Esophagus muscularis mucosa (tissue), 3 donors: ENCODE measurements around the gene F8A3.

ENCODE experiments used
- POLR2A ChIP-seq: fragments of 450-650 bp; IDR thresholded peaks from one replicate; pipeline ENCODE4 v1.6.1; 2017; ENCODE audit warnings: antibody characterized with exemption, moderate library complexity, mild to moderate bottlenecking, low read depth
- TF ChIP-seq, protein P1 (sequence below), 3 experiments: fragments of 200-600 bp in 2 of 3; fragments of 450-650 bp in 1 of 3; sonication (generic) in 2 of 3; IDR thresholded peaks; one replicate each; pipeline ENCODE4 v1.5.1; 2017 to 2019; ENCODE audit warnings: antibody characterized with exemption in 3 of 3, mild to moderate bottlenecking in 2 of 3, moderate library complexity in 1 of 3

DNA sequence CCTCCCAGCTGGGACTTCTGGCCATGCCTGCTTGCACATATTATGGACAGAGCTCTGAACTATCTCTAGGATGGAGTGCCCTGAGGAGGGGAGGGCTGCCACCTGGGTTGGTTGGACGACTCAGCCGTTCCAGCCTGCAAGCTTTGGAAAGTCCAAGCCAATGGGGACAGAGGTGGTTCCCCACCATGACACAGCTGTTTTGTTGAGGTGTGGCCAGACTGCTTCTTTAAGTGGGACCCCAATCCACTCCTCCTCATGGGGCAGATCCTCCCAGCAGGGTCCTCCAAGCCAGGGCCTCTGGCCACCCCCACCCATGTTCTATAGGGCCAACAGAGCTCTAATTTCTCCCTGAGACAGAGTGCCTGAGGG lies 22.7 kb downstream of the F8A3 start:
- TF ChIP-seq, protein P1, sequence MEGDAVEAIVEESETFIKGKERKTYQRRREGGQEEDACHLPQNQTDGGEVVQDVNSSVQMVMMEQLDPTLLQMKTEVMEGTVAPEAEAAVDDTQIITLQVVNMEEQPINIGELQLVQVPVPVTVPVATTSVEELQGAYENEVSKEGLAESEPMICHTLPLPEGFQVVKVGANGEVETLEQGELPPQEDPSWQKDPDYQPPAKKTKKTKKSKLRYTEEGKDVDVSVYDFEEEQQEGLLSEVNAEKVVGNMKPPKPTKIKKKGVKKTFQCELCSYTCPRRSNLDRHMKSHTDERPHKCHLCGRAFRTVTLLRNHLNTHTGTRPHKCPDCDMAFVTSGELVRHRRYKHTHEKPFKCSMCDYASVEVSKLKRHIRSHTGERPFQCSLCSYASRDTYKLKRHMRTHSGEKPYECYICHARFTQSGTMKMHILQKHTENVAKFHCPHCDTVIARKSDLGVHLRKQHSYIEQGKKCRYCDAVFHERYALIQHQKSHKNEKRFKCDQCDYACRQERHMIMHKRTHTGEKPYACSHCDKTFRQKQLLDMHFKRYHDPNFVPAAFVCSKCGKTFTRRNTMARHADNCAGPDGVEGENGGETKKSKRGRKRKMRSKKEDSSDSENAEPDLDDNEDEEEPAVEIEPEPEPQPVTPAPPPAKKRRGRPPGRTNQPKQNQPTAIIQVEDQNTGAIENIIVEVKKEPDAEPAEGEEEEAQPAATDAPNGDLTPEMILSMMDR (IDR thresholded peaks at IDR 0.05), result no peak
- TF ChIP-seq POLR2A, result no peak
